K562 (cell line): ENCODE measurements around the gene NUSAP1. TPM values are rescaled to one million over a fixed set of nuclear protein-coding genes. Genes with fewer than 3 reads are reported as not detected.

Source experiments
- CHD2 ChIP-seq: IDR thresholded peaks from 2 replicates; pipeline ENCODE4 v1.6.1; 2011; ENCODE audit warnings: low read depth, low read length
- FOXJ2 ChIP-seq: fragments of 200-800 bp; sonication (Bioruptor generic); IDR thresholded peaks from 2 replicates; pipeline ENCODE4 v1.6.1; 2016; ENCODE audit warnings: missing genetic modification characterization, missing compliant biosample characterization
- HDGF ChIP-seq: fragments of 450-650 bp; IDR thresholded peaks from 2 replicates; pipeline ENCODE4 v1.6.1; 2016
- HLTF ChIP-seq: fragments of 450-650 bp; IDR thresholded peaks from 2 replicates; pipeline ENCODE4 v1.6.1; 2016
- JUND ChIP-seq, 2 experiments: IDR thresholded peaks; 2 replicates in 1 of 2; 3 replicates in 1 of 2; pipeline ENCODE4 v1.6.1; 2011; ENCODE audit warnings: borderline replicate concordance in 2 of 2, low read depth in 2 of 2, low read length in 2 of 2, improper control_type of control experiment in 1 of 2, missing biosample characterization in 1 of 2, missing genetic modification characterization in 1 of 2, missing genetic modification reagents in 1 of 2
- L3MBTL2 ChIP-seq: fragments of 450-650 bp; IDR thresholded peaks from 2 replicates; pipeline ENCODE4 v1.6.1; 2016; ENCODE audit warnings: mild to moderate bottlenecking, moderate library complexity
- NFYB ChIP-seq: IDR thresholded peaks from 2 replicates; pipeline ENCODE4 v1.6.1; 2011; ENCODE audit warnings: mild to moderate bottlenecking, moderate library complexity; ENCODE audit not compliant: insufficient read length; ENCODE audit errors: extremely low read depth
- NONO ChIP-seq, 2 experiments: fragments of 200-400 bp in 1 of 2; fragments of 450-650 bp in 1 of 2; formaldehyde crosslinking in 1 of 2; IDR thresholded peaks; 2 replicates each; pipeline ENCODE4 v1.6.1; 2017; ENCODE audit warnings: low read depth in 2 of 2, mild to moderate bottlenecking in 2 of 2, moderate library complexity in 2 of 2, low read length in 1 of 2
- PRDM10 ChIP-seq: fragments of 450-650 bp; IDR thresholded peaks from 2 replicates; pipeline ENCODE4 v1.6.1; 2018; ENCODE audit not compliant: partially characterized antibody
- RAD51 ChIP-seq: fragments of 450-650 bp; IDR thresholded peaks from 2 replicates; pipeline ENCODE4 v1.7.1; 2016; ENCODE audit warnings: low read depth, mild to moderate bottlenecking, borderline replicate concordance
- TAF9B ChIP-seq: fragments of 450-650 bp; IDR thresholded peaks from 2 replicates; pipeline ENCODE4 v1.6.1; 2018; ENCODE audit warnings: mild to moderate bottlenecking; ENCODE audit not compliant: partially characterized antibody
- ZBTB7A ChIP-seq: IDR thresholded peaks from 2 replicates; pipeline ENCODE4 v1.6.1; 2011; ENCODE audit warnings: low read depth, mild to moderate bottlenecking, low read length, moderate library complexity, borderline replicate concordance; ENCODE audit not compliant: control insufficient read depth
- ZKSCAN3 ChIP-seq: fragments of 250-450 bp; sonication (Bioruptor Pico); IDR thresholded peaks from 2 replicates; pipeline ENCODE4 v1.4.0; 2020
- ZNF584 ChIP-seq: fragments of 200-800 bp; sonication (Bioruptor generic); IDR thresholded peaks from 2 replicates; pipeline ENCODE4 v1.6.1; 2016; ENCODE audit warnings: low read depth, mild to moderate bottlenecking, missing genetic modification characterization, missing compliant biosample characterization
- polyA plus RNA-seq, 8 experiments: library from polyadenylated mRNA; depleted of rRNA in 4 of 8; stranded (reverse) in 5 of 8; unstranded in 3 of 8; fragments of >200 nt; fragmentation: Nextera tagmentation in 2 of 8; fragmentation: Illumina TruSeq in 1 of 8; extraction: Ambion mirVana in 2 of 8; extraction: Trizol in 1 of 8; gene quantifications; 2 replicates each; pipeline versions ENCODE4 v1.2.1 to v1.2.3, GENCODE V29; 2011 to 2014; ENCODE audit warnings: inconsistent platforms in 1 of 8, missing spikeins in 1 of 8
- total RNA-seq, 7 experiments: library from RNA; depleted of rRNA in 6 of 7; stranded (reverse); fragments of >200 nt in 6 of 7; fragmentation: Illumina TruSeq in 2 of 7; extraction: Trizol in 2 of 7; gene quantifications; 2 replicates each; pipeline versions ENCODE4 v1.2.1 to v1.2.3, GENCODE V29; 2011 to 2021; ENCODE audit warnings: low replicate concordance in 1 of 7
- TF ChIP-seq, protein P1 (sequence below): sonication (generic); formaldehyde crosslinking; IDR thresholded peaks from 2 replicates; pipeline ENCODE4 v1.8.0; 2022; ENCODE audit warnings: mild to moderate bottlenecking, missing genetic modification reagents, borderline replicate concordance
- TF ChIP-seq, protein P2 (sequence below): fragments of 450-650 bp; formaldehyde crosslinking; IDR thresholded peaks from 2 replicates; pipeline ENCODE4 v1.4.0; 2020; ENCODE audit warnings: mild to moderate bottlenecking, moderate library complexity
- TF ChIP-seq, protein P3 (sequence below), 3 experiments: fragments of 200-800 bp in 1 of 3; sonication (Bioruptor generic) in 1 of 3; sonication (generic) in 1 of 3; formaldehyde crosslinking in 1 of 3; IDR thresholded peaks; 2 replicates each; pipeline versions ENCODE4 v1.6.1 to v1.8.0; 2016 to 2022; ENCODE audit warnings: mild to moderate bottlenecking in 2 of 3, missing compliant biosample characterization in 2 of 3, missing genetic modification characterization in 2 of 3, missing genetic modification reagents in 1 of 3

Gene NUSAP1
- total and polyA plus RNA-seq, 9 of the 15 experiments (the other 6 are each of a cell fraction or from before 2014, with no cell fraction given): 119 to 266 (median 227) TPM

- TF ChIP-seq, protein P1, sequence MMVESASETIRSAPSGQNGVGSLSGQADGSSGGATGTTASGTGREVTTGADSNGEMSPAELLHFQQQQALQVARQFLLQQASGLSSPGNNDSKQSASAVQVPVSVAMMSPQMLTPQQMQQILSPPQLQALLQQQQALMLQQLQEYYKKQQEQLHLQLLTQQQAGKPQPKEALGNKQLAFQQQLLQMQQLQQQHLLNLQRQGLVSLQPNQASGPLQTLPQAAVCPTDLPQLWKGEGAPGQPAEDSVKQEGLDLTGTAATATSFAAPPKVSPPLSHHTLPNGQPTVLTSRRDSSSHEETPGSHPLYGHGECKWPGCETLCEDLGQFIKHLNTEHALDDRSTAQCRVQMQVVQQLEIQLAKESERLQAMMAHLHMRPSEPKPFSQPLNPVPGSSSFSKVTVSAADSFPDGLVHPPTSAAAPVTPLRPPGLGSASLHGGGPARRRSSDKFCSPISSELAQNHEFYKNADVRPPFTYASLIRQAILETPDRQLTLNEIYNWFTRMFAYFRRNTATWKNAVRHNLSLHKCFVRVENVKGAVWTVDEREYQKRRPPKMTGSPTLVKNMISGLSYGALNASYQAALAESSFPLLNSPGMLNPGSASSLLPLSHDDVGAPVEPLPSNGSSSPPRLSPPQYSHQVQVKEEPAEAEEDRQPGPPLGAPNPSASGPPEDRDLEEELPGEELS (CRISPR knock-in tag): peak; percentile 82; the same call in 1 of the 2 replicates
- TF ChIP-seq ZKSCAN3 (CRISPR knock-in tag) (no peak), L3MBTL2 (peak; percentile 97), TAF9B (peak; percentile 97), NFYB (peak; percentile 96), NONO (IDR thresholded peaks at IDR 0.05; ENCODE audit: low read depth in 2 of 2, low read length in 1 of 2) (peak; percentile 37 to 41; a peak in 2 of 4 replicates), FOXJ2 (tag) (peak; percentile 84; the same call in 1 of the 2 replicates), CHD2 (peak; percentile 89), ZNF584 (CRISPR knock-in tag) (no peak), JUND (IDR thresholded peaks at IDR 0.05; ENCODE audit: borderline replicate concordance, low read depth, low read length) (no peak), JUND (tag; IDR thresholded peaks at IDR 0.05; ENCODE audit: borderline replicate concordance, low read depth, low read length) (0 out of 3 replicates have a peak, but pooled peaks have one; percentile 9), ZBTB7A (peak; percentile 85), HDGF (0 out of 2 replicates have a peak, but pooled peaks have one; percentile 18), PRDM10 (peak; percentile 49), RAD51 (peak; percentile 91), HLTF (peak; percentile 76; the same call in 1 of the 2 replicates)
- TF ChIP-seq, protein P2, sequence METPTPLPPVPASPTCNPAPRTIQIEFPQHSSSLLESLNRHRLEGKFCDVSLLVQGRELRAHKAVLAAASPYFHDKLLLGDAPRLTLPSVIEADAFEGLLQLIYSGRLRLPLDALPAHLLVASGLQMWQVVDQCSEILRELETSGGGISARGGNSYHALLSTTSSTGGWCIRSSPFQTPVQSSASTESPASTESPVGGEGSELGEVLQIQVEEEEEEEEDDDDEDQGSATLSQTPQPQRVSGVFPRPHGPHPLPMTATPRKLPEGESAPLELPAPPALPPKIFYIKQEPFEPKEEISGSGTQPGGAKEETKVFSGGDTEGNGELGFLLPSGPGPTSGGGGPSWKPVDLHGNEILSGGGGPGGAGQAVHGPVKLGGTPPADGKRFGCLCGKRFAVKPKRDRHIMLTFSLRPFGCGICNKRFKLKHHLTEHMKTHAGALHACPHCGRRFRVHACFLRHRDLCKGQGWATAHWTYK: peak; percentile 33; the same call in 1 of the 2 replicates
- TF ChIP-seq, protein P3, sequence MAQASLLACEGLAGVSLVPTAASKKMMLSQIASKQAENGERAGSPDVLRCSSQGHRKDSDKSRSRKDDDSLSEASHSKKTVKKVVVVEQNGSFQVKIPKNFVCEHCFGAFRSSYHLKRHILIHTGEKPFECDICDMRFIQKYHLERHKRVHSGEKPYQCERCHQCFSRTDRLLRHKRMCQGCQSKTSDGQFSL (CRISPR knock-in tag; IDR thresholded peaks at IDR 0.05): peak; percentile 20; the same call in 1 of the 2 replicates
- TF ChIP-seq, protein P3 (tag; IDR thresholded peaks at IDR 0.05): no peak; a peak in 1 of 4 replicates
Observed at GRCh38 chr15:41283653-41284426, 48.8 kb upstream of the NUSAP1 start (continued).
